Measurements from ENCODE around the gene MCRIP2. TPM values are rescaled to one million over a fixed set of nuclear protein-coding genes. Genes with fewer than 3 reads are reported as not detected.

MCRIP2 gene
- total and polyA plus RNA-seq, 2 experiments from 2014 or later, result 64.3 to 67.7 TPM

- TF ChIP-seq REST (IDR thresholded peaks at IDR 0.05; ENCODE audit: unreplicated experiment) (no peak), CTCF (conservative IDR thresholded peaks at IDR 0.05; ENCODE audit: low read depth in 2 of 2) (no peak), NANOG (IDR thresholded peaks at IDR 0.05; ENCODE audit: borderline replicate concordance) (no peak), STAT1 (IDR thresholded peaks at IDR 0.05; ENCODE audit: unreplicated experiment) (no peak), ZNF114 (CRISPR knock-in tag; IDR thresholded peaks at IDR 0.05) (no peak)
Measured at GRCh38 chr16:615122-615521, 26.5 kb upstream of the MCRIP2 start (continued).

- H3K9me3 Mint-ChIP-seq, result peaks cover 7% of the 10 kb centered on the region; the same call in 2 of the 3 replicates
- peaks cover 5% of the 10 kb centered on the region; the same call in 1 of the 2 replicates for H3F3A ChIP-seq (replicated peaks; ENCODE audit: low read depth)
- H3K9me2 ChIP-seq (ENCODE audit: insufficient read depth), result no peaks in the 10 kb centered on the region
- no peak overlapping the region for H3K4me3 ChIP-seq
- H3K27ac Mint-ChIP-seq, result no peak overlapping the region
- peaks cover 6% of the 10 kb centered on the region; the same call in 2 of the 3 replicates for H3K4me1 Mint-ChIP-seq
- no peak for ATAC-seq
- no peak overlapping the region for H3K4me3 Mint-ChIP-seq
- no peaks in the 10 kb centered on the region for H3K4me1 ChIP-seq (ENCODE audit: insufficient read depth)
- H3K27me3 Mint-ChIP-seq (ENCODE audit: insufficient read depth, low read depth, poor library complexity), result peaks cover 14% of the 10 kb centered on the region
- no peaks in the 10 kb centered on the region for H3K79me2 ChIP-seq (replicated peaks; ENCODE audit: insufficient read depth)
- no peak for DNase-seq (ENCODE audit: low spot score)
- no peak overlapping the region for H3K27ac ChIP-seq (ENCODE audit: low read depth)
- H2AFZ ChIP-seq, result no peak overlapping the region
- no peak overlapping the region for H3K4me2 ChIP-seq
- peaks cover 13% of the 10 kb centered on the region; the same call in 2 of the 3 replicates for H3K36me3 Mint-ChIP-seq (ENCODE audit: low read depth)
- no peaks in the 10 kb centered on the region for H3K36me3 ChIP-seq (ENCODE audit: insufficient read depth)
- no peaks in the 10 kb centered on the region for H3K27me3 ChIP-seq (ENCODE audit: insufficient read depth)
- H4K20me1 ChIP-seq (replicated peaks; ENCODE audit: insufficient read depth), result no peaks in the 10 kb centered on the region; the same call in 1 of the 2 replicates
- no peak for TF ChIP-seq STAT1 (IDR thresholded peaks at IDR 0.05; ENCODE audit: unreplicated experiment)
- no peak for TF ChIP-seq CREB1 (CRISPR knock-in tag; IDR thresholded peaks at IDR 0.05; ENCODE audit: low read depth)
- no peak for TF ChIP-seq REST (IDR thresholded peaks at IDR 0.05; ENCODE audit: unreplicated experiment)
- TF ChIP-seq JUNB (IDR thresholded peaks at IDR 0.05; ENCODE audit: unreplicated experiment), result no peak
- no peak for TF ChIP-seq ZNF331 (CRISPR knock-in tag; IDR thresholded peaks at IDR 0.05; ENCODE audit: low read depth)
- TF ChIP-seq EZH2phosphoT487 (IDR thresholded peaks at IDR 0.05; ENCODE audit: unreplicated experiment), result no peak
- TF ChIP-seq ETS1 (IDR thresholded peaks at IDR 0.05), result no peak
Measured at GRCh38 chr16:616733-617586, 24.7 kb upstream of the MCRIP2 start.

Measured in GM23338 (cell line).